ENCODE data around the gene NMRK2. TPM values are rescaled to one million over a fixed set of nuclear protein-coding genes. Genes with fewer than 3 reads are reported as not detected.

Gene NMRK2
- total RNA-seq: 0.26 TPM in 1 of 2 replicates, not detected in the other

GRCh38 chr19:3932931-3933810, at the start of gene NMRK2:
TSS of gene NMRK2 (plus strand) at chr19:3933069. CDS start at chr19:3933672, 603 bp downstream.

GRCh38 chr19:3970808-3971598, 38.1 kb downstream of the NMRK2 start, which contains the start of gene DAPK3:
TSS of gene DAPK3 (minus strand) at chr19:3971099. CDS start at chr19:3969735, 1,364 bp downstream.

GRCh38 chr19:3984908-3985642, 52.2 kb downstream of the NMRK2 start, which contains the start of gene EEF2:
TSS of gene EEF2 (minus strand) at chr19:3985463. CDS start at chr19:3985380, 83 bp downstream.

Other genes with a start within 250 kb of the NMRK2 start
- 37.3 and 42.4 TPM in 2 replicates for gene PIP5K1C, start 232.6 kb upstream of the NMRK2 start, total RNA-seq
- gene TJP3, start 224.7 kb upstream of the NMRK2 start, total RNA-seq: not detected in 2 replicates
- gene APBA3, start 171.4 kb upstream of the NMRK2 start, total RNA-seq: 21.4 and 25.8 TPM in 2 replicates
- 45.7 and 68.4 TPM in 2 replicates for gene MRPL54, start 170.4 kb upstream of the NMRK2 start, total RNA-seq
- not detected in 2 replicates for gene RAX2, start 160.8 kb upstream of the NMRK2 start, total RNA-seq
- gene MATK, start 146.7 kb upstream of the NMRK2 start, total RNA-seq: not detected in 2 replicates
- gene ZFR2, start 64.0 kb upstream of the NMRK2 start, total RNA-seq: not detected in 2 replicates
- not detected in 2 replicates for gene ATCAY, start 52.4 kb upstream of the NMRK2 start, total RNA-seq
- 68.3 and 81.7 TPM in 2 replicates for gene DAPK3, start 38.0 kb downstream of the NMRK2 start, total RNA-seq
- gene EEF2, start 52.4 kb downstream of the NMRK2 start, total RNA-seq: 3,007 and 5,415 TPM in 2 replicates
- gene PIAS4, start 74.7 kb downstream of the NMRK2 start, total RNA-seq: 12.7 and 14.6 TPM in 2 replicates
- gene ZBTB7A, start 133.8 kb downstream of the NMRK2 start, total RNA-seq: 31.6 and 44.0 TPM in 2 replicates
- 164 and 232 TPM in 2 replicates for gene MAP2K2, start 191.1 kb downstream of the NMRK2 start, total RNA-seq
- gene CREB3L3, start 220.6 kb downstream of the NMRK2 start, total RNA-seq: not detected in 2 replicates
- 16.7 and 23.5 TPM in 2 replicates for gene SIRT6, start 249.5 kb downstream of the NMRK2 start, total RNA-seq
- under 0.01 and 1.3 TPM in 2 replicates for gene ANKRD24, start 249.6 kb downstream of the NMRK2 start, total RNA-seq

Data from pericardium fibroblast (primary cell).